Hepatocyte (in vitro differentiated cells): ENCODE results near the gene CATSPER3. TPM values are rescaled to one million over a fixed set of nuclear protein-coding genes. Genes with fewer than 3 reads are reported as not detected.
"Not testable (repeated sequence)": the region's sequence is repeated elsewhere in the genome, so short reads cannot be mapped to it uniquely, and the experiment has no call there.

Experiments
- DNase-seq: peaks from one replicate; pipeline ENCODE4 v3.0.0-alpha.2; 2016; ENCODE audit warnings: low spot score
- H2AFZ ChIP-seq: fragments of 200-600 bp; sonication (generic); 2 replicates; pipeline ENCODE4 v1.6.0; 2016; ENCODE audit warnings: antibody characterized with exemption, mild to moderate bottlenecking
- H3K27ac ChIP-seq: fragments of 200-600 bp; sonication (generic); 2 replicates; pipeline ENCODE4 v1.5.1; 2016; ENCODE audit warnings: mild to moderate bottlenecking
- H3K27me3 ChIP-seq: fragments of 200-600 bp; sonication (generic); 2 replicates; pipeline ENCODE4 v1.6.1; 2016
- H3K36me3 ChIP-seq: fragments of 200-600 bp; sonication (generic); replicated peaks from 2 replicates; pipeline ENCODE4 v1.5.1; 2016; ENCODE audit warnings: low read depth; ENCODE audit not compliant: insufficient read depth
- H3K4me1 ChIP-seq: fragments of 200-600 bp; sonication (generic); 2 replicates; pipeline ENCODE4 v1.5.1; 2016; ENCODE audit warnings: mild to moderate bottlenecking, moderate library complexity; ENCODE audit not compliant: insufficient read depth
- H3K4me2 ChIP-seq: fragments of 200-600 bp; sonication (generic); 2 replicates; pipeline ENCODE4 v1.6.0; 2016
- H3K4me3 ChIP-seq: fragments of 200-600 bp; sonication (generic); 2 replicates; pipeline ENCODE4 v1.5.1; 2016; ENCODE audit warnings: mild to moderate bottlenecking
- H3K79me2 ChIP-seq: fragments of 200-600 bp; sonication (generic); 2 replicates; pipeline ENCODE4 v1.6.0; 2017; ENCODE audit warnings: mild to moderate bottlenecking
- H3K9me2 ChIP-seq: fragments of 200-600 bp; sonication (generic); replicated peaks from 2 replicates; pipeline ENCODE4 v1.6.0; 2017; ENCODE audit warnings: mild to moderate bottlenecking; ENCODE audit not compliant: insufficient read depth
- H3K9me3 ChIP-seq: fragments of 200-600 bp; sonication (generic); 2 replicates; pipeline ENCODE4 v1.5.1; 2016; ENCODE audit warnings: low read depth, mild to moderate bottlenecking
- H4K20me1 ChIP-seq: fragments of 200-600 bp; sonication (generic); 2 replicates; pipeline ENCODE4 v1.6.0; 2016; ENCODE audit warnings: mild to moderate bottlenecking; ENCODE audit not compliant: insufficient read depth, poor library complexity, severe bottlenecking
- EZH2 ChIP-seq: fragments of 200-600 bp; sonication (generic); IDR thresholded peaks from 2 replicates; pipeline ENCODE4 v1.6.1; 2016; ENCODE audit warnings: antibody characterized with exemption, mild to moderate bottlenecking, borderline replicate concordance
- EZH2phosphoT487 ChIP-seq: fragments of 200-600 bp; sonication (generic); IDR thresholded peaks from one replicate; pipeline ENCODE4 v1.6.1; 2018; ENCODE audit warnings: antibody characterized with exemption, mild to moderate bottlenecking, low read depth, moderate library complexity; ENCODE audit not compliant: unreplicated experiment, severe bottlenecking
- WGBS: methylation state at CpG from one replicate; pipeline ENCODE4 v1.1.6; 2016; ENCODE audit warnings: low lambda C conversion rate; ENCODE audit errors: missing lambda C conversion rate; 5-methylcytosine and 5-hydroxymethylcytosine counted together
- polyA plus RNA-seq: library from polyadenylated mRNA; unstranded; fragments of >200 nt; fragmentation: Nextera tagmentation; extraction: Ambion mirVana; gene quantifications from 2 replicates; pipeline ENCODE4 v1.2.1, GENCODE V29; 2016
- total RNA-seq: library from RNA; depleted of rRNA; stranded (reverse); fragments of >200 nt; gene quantifications from 2 replicates; pipeline ENCODE4 v1.2.3, GENCODE V29; 2014
- TF ChIP-seq, protein P1 (sequence below): fragments of 200-600 bp; sonication (generic); IDR thresholded peaks from 2 replicates; pipeline ENCODE4 v1.5.1; 2016; ENCODE audit warnings: antibody characterized with exemption, mild to moderate bottlenecking; ENCODE audit not compliant: poor library complexity

CATSPER3 gene
- total and polyA plus RNA-seq, 2 experiments from 2014 or later = 0.59 TPM; not detected in 1

DNA sequence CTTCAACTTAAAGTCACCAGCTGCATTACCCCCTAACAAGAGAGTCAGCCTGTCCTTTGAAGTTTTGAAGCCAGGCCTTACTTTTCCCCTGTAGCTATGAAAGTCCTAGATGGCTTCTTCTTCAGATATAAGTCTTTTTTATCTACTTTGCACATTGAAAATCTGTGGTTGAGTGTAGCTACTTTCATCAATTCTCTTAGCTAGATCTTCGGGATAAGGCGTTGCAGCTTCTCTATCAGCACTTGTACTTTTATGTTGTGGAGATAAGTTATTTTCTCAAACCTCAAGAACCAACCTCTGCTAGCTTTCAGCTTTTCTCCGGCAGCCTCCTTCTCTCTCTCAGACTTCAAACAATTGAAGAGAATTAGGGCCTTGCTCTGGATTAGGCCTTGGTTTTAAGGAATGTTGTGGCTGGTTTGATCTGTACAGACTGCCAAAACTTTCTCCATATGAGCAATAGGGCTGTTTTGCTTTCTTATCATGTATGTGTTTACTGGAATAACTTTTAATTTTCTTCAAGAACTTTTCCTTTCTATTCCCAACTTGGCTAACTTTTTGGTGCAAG lies 21.6 kb downstream of the CATSPER3 start:
- Histone ChIP-seq H3K27me3 (no peaks in the 10 kb centered on the region), H3K9me3 (no peaks in the 10 kb centered on the region), H3K9me2 (no peaks in the 10 kb centered on the region), H3K4me2 (no peak overlapping the region), H4K20me1 (no peaks in the 10 kb centered on the region), H3K79me2 (no peaks in the 10 kb centered on the region), H2AFZ (no peak overlapping the region), H3K36me3 (no peaks in the 10 kb centered on the region), H3K27ac (no peak overlapping the region), H3K4me3 (no peak overlapping the region), H3K4me1 (no peaks in the 10 kb centered on the region)
- no peak for DNase-seq
- TF ChIP-seq, protein P1, sequence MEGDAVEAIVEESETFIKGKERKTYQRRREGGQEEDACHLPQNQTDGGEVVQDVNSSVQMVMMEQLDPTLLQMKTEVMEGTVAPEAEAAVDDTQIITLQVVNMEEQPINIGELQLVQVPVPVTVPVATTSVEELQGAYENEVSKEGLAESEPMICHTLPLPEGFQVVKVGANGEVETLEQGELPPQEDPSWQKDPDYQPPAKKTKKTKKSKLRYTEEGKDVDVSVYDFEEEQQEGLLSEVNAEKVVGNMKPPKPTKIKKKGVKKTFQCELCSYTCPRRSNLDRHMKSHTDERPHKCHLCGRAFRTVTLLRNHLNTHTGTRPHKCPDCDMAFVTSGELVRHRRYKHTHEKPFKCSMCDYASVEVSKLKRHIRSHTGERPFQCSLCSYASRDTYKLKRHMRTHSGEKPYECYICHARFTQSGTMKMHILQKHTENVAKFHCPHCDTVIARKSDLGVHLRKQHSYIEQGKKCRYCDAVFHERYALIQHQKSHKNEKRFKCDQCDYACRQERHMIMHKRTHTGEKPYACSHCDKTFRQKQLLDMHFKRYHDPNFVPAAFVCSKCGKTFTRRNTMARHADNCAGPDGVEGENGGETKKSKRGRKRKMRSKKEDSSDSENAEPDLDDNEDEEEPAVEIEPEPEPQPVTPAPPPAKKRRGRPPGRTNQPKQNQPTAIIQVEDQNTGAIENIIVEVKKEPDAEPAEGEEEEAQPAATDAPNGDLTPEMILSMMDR = no peak
- TF ChIP-seq EZH2phosphoT487 (no peak), EZH2 (no peak)
- 50% methylated on average over 3 of the region's 3 CpGs for WGBS

DNA sequence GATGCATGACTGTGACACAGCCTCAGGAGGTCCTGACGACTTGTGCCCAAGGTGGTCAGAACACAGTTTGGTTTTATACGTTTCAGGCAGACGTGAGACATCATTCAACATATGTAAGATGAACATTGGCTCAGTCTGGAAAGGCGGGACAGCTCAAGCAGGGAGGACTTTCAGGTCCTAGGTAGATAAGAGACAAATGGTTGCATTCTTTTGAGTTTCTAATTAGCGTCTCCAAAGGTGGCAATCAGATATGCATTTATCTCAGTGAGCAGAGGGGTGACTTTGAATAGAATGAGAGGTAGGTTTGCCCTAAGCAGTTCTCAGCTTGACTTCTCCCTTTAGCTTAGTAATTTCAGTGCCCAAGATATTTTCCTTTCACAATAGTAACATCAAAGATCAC lies 22.5 kb downstream of the CATSPER3 start:
- not testable (repeated sequence) for H3K4me3 ChIP-seq, H3K9me3 ChIP-seq, H3K36me3 ChIP-seq, DNase-seq, H2AFZ ChIP-seq, H3K4me1 ChIP-seq, H3K9me2 ChIP-seq, H3K79me2 ChIP-seq, H3K27me3 ChIP-seq, H4K20me1 ChIP-seq, H3K27ac ChIP-seq, H3K4me2 ChIP-seq
- WGBS = 58% methylated on average over 5 of the region's 5 CpGs

DNA sequence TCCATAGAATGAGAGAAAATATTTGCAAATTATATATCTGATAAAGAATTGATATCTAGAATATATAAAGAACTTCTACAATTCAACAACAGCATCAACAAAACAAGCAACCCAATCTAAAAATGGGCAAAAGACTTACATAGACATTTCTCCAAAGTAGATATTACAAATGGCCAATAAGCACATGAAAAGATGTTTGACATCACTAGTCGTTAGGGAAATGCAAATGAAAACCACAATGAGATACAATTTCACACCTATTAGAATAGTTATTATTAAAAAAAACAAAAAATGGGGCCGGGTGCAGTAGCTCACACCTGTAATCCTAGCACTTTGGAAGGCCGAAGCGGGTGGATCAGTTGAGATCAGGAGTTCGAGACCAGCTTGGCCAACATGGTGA lies 24.4 kb downstream of the CATSPER3 start:
- TF ChIP-seq EZH2phosphoT487 = no peak
- TF ChIP-seq, protein P1 = no peak
- no peaks in the 10 kb centered on the region for H3K27me3 ChIP-seq
- no peak overlapping the region for H3K4me2 ChIP-seq
- H3K4me3 ChIP-seq = no peak overlapping the region
- H2AFZ ChIP-seq = no peak overlapping the region
- DNase-seq = no peak
- no peaks in the 10 kb centered on the region for H3K9me2 ChIP-seq
- 94% methylated on average over 5 of the region's 5 CpGs for WGBS
- H3K36me3 ChIP-seq = no peaks in the 10 kb centered on the region
- H3K27ac ChIP-seq = no peak overlapping the region
- no peaks in the 10 kb centered on the region for H3K4me1 ChIP-seq
- no peaks in the 10 kb centered on the region for H4K20me1 ChIP-seq
- H3K9me3 ChIP-seq = no peaks in the 10 kb centered on the region
- no peaks in the 10 kb centered on the region for H3K79me2 ChIP-seq

DNA sequence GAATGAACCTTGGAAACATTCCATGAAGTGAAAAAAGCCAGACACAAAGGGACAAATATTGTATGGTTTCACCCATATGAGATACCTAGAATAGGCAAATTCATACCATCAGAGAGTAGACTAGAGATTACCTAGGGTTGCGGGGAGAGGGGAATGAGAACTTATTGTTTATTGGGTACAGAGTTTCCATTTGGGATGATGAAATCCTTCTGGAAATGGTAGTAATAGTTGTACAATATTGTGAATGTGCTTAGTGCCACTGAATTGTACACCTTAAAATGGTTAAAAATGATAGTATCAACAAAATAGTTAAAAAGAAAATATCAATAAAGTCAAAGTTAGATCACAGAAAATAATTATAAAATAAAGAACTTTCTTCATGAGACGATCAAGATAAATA lies 25.5 kb downstream of the CATSPER3 start:
- Histone ChIP-seq H3K4me2 (no peak overlapping the region), H3K27me3 (no peaks in the 10 kb centered on the region), H3K79me2 (no peaks in the 10 kb centered on the region), H3K36me3 (no peaks in the 10 kb centered on the region), H4K20me1 (no peaks in the 10 kb centered on the region), H2AFZ (no peak overlapping the region), H3K4me3 (no peak overlapping the region), H3K9me2 (no peaks in the 10 kb centered on the region), H3K4me1 (no peaks in the 10 kb centered on the region), H3K9me3 (no peaks in the 10 kb centered on the region), H3K27ac (no peak overlapping the region)
- WGBS = 97% methylated on average over 2 of the region's 2 CpGs
- no peak for DNase-seq
- TF ChIP-seq EZH2 (no peak), EZH2phosphoT487 (no peak)
- TF ChIP-seq, protein P1 = no peak
